ENCODE data around the gene KRTAP10-1.
"Not testable (repeated sequence)": the region's sequence is repeated elsewhere in the genome, so short reads cannot be mapped to it uniquely, and the experiment has no call there.

The KRTAP10-1 gene

GRCh38 chr21:44515359-44516165, 24.4 kb downstream of the KRTAP10-1 start:
- DNase-seq (ENCODE audit: low spot score): no peak

GRCh38 chr21:44514746-44515358, 25.1 kb downstream of the KRTAP10-1 start:
- DNase-seq (ENCODE audit: low spot score): no peak

DNA sequence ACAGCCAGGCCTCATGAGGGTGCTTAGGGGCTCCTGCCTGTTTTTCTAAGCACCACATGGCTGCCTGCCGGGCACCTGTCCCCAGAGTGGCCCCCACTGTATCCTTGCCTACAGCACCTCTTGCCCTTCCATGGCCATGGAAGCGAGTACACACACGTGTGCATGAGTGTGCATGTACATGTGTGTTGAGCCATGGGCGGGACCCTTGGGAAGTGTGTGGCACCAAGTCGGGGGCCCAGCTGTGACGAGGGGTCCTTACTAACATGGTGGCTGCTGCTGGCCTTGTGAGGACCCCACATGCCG, 25.8 kb downstream of the KRTAP10-1 start:
- DNase-seq (ENCODE audit: low spot score): no peak

DNA sequence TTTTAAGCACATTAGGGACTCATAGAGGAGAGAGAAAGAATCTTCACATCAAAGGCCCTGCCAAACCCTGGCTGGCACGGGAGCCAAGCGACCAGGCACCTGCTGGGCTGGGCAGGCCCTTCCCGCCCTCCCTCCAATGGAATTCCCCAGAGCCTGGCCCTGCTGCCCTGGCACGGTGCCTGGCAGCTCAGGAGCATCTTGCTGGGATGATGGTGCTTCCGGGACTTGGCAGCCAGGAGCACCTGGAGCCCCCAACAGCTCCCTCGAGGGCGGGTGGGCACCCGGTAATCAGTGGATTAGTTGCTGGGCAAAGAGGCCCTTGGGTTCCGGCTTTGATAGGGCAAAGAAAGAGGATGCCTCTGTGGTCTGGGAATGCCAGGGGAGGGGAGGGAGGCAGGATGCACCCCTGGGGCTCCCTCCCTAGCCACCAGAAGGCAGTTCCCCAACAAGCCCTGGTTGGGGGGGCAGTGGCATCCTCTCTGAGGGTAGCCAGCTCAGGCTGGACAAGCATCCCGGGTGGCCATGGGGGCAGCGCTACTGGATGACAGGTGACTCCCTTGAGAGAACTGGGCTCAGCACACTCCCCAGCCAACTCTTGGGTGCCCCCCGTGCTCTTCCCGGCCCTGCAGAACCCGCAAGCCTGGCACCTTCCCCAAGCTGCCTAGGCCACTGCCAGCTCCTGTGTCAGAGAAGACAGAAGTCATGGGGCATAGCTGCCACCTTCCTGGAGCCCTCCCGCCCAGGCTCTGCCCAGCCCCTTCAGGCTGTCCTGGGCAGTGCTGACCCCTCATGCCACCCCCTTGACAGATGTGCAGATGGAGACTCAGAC, 26.4 kb downstream of the KRTAP10-1 start:
- DNase-seq (ENCODE audit: low spot score): no peak

GRCh38 chr21:44512496-44513388, 27.3 kb downstream of the KRTAP10-1 start:
- no peak for DNase-seq (ENCODE audit: low spot score)

- no peak for DNase-seq (ENCODE audit: low spot score)
These were observed 28.1 kb downstream of the KRTAP10-1 start for GRCh38 chr21:44511938-44512275.

GRCh38 chr21:44511219-44511937, 28.6 kb downstream of the KRTAP10-1 start:
- DNase-seq (ENCODE audit: low spot score): no peak

- no peak for DNase-seq (ENCODE audit: low spot score)
These were observed 29.3 kb downstream of the KRTAP10-1 start for GRCh38 chr21:44510508-44511218.

DNA sequence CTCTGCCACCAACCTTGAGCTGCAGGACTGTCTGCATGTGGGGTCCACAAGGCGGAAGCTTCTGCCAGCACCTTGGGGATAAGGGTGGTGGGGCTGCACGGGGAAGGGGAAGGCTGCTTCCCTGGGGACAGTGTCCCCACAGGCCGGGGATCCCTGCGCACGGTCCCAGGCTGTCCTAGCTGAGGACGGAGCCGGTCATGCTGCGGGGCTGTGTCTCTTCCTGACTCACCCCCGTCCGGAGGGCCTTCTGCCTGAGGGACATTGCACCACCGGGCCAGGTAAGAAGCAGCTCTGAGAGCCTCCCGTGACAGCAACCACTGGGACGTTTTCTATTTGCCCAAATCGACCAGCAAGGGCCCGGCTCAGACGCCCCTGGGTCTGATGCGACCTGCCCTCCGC, 29.9 kb downstream of the KRTAP10-1 start:
- DNase-seq (ENCODE audit: low spot score): no peak

GRCh38 chr21:44509539-44509938, 30.5 kb downstream of the KRTAP10-1 start:
- DNase-seq (ENCODE audit: low spot score): peak; percentile 7

GRCh38 chr21:44508711-44509445, 31.1 kb downstream of the KRTAP10-1 start:
- DNase-seq (ENCODE audit: low spot score): no peak

DNA sequence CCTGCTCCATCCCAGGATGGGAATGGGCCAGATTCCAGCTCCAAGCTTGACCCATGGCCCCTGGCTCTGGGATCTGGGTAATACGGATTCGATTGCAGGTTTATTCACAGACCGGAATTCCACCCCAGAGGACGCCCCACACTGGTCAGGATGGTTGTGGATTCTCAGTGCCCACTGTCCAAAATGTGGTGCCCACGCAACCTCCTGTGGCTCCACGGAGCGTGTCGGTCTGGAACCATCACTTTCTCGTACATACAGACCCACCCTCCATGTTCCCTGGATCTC, 31.6 kb downstream of the KRTAP10-1 start:
- DNase-seq (ENCODE audit: low spot score): no peak

GRCh38 chr21:44507673-44508425, 32.1 kb downstream of the KRTAP10-1 start:
- DNase-seq (ENCODE audit: low spot score): no peak

DNA sequence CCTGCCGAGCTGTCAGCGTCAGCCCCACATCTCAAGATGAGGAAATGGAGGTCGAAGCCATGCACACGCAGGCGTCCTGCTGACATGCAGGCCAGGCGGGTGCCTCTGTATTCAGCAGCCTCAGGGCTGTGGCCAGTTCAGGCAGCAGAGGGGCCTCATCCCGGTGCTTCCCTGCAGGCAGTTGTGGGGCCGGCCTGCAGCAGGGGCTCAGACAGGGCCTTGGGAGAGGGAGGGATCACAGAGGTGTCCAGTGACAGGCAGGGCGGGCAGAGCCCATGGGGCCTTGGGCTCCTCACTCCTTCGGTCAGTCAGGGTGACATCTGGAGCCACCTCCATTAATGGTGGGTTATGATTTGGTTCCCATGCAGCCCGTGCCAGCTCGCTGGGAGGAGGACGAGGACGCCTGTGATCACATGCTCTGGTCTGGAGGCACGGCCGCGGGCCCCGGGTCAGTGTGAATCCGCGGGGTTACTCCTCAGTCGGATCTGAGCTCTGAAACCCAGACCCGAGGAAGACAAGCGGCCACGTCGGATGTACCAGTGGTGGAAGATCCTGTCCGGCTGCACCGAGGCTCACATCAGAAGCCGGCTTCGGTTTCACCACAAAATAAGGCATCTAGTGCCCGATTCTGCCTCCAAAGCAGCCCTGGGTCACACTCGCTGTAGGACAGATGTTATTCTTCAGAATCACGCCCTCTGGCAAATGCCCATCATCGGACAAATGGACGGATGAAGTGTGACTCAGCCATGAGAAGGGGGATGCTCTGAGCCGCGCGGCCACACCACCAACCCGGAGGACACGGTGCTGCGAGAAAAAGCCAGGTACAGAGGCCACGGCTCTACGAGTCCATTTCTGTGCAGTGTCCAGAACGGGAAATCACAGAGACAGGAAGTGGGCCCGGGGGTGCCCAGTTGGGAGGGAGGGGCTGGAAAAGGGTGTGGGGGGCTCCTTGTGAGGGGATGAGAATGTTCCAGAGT, 33.4 kb downstream of the KRTAP10-1 start:
- no peak for DNase-seq (ENCODE audit: low spot score)

GRCh38 chr21:44505673-44506278, 34.2 kb downstream of the KRTAP10-1 start:
- peak; percentile 6 for DNase-seq (ENCODE audit: low spot score)

GRCh38 chr21:44503901-44504399, 36.0 kb downstream of the KRTAP10-1 start:
- DNase-seq (ENCODE audit: low spot score): no peak

DNA sequence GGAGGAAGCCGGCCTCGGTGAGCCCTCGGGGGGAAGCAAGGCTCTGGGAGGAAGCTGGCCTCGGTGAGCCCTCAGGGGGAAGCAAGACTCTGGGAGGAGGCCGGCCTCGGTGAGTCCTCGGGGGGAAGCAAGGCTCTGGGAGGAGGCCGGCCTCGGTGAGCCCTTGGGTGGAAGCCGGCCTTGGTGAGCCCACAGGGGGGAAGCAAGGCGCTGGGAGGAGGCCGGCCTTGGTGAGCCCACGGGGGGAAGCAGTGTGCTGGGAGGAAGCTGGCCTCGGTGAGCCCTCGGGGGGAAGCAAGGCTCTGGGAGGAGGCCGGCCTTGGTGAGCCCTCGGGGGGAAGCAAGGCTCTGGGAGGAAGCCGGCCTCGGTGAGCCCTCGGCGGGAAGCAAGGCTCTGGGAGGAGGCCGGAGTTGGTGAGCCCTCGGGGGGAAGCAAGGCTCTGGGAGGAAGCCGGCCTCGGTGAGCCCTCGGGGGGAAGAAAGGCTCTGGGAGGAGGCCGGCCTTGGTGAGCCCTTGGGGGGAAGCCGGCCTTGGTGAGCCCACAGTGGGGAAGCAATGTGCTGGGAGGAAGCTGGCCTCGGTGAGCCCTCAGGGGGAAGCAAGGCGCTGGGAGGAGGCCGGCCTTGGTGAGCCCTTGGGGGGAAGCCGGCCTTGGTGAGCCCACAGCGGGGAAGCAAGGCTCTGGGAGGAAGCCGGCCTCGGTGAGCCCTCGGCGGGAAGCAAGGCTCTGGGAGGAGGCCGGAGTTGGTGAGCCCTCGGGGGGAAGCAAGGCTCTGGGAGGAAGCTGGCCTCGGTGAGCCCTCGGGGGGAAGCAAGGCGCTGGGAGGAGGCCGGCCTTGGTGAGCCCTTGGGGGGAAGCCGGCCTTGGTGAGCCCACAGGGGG, 36.7 kb downstream of the KRTAP10-1 start:
- not testable (repeated sequence) for DNase-seq (ENCODE audit: low spot score)

Measured in pons (tissue), 1 donor.